Activated T-helper 1 cell treated with anti-CD3 and anti-CD28 coated beads, Interleukin-2, amount 50 U/mL, for 16 hours (primary cell): ENCODE results near the gene SLC15A2.

ENCODE experiments used
- DNase-seq, 2 donors: peaks; one replicate each; pipeline ENCODE4 v3.0.0-alpha.2; 2020; ENCODE audit warnings: low read depth in 1 of 2, low spot score in 1 of 2

The SLC15A2 gene

DNA sequence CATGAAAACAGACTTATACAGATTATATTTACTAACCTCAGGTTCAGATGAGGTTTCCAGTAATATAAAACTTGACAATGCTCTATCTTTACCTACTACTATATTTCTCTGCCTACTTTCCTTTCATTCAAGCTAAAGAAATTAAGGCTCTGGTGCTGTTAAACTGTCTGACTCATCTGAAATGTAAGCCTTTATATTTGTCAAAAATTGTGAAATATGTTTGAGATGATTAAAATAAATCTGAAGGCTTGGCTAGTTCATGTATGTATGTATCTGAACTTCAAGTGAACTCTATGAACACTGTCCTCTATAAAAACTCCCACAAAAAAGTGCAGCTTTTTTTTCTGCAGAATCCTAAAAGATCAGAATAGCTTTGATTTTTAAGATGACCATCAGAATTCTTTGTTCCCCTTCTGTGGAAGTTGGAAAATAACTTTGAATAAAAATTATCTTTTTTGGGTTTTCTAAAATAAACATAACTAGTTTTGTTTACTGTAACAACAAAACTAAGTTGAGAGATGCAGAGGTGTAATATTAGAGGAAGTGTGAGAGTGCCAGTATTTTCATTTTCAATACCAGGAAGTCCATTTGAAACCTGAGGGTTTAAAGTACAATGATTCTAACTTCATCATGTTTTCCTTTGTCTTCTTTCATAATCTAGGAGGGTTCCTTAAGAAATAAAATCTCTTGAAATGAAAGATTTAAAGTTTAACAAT is 85.7 kb downstream of the SLC15A2 start:
- DNase-seq, result no peak

DNA sequence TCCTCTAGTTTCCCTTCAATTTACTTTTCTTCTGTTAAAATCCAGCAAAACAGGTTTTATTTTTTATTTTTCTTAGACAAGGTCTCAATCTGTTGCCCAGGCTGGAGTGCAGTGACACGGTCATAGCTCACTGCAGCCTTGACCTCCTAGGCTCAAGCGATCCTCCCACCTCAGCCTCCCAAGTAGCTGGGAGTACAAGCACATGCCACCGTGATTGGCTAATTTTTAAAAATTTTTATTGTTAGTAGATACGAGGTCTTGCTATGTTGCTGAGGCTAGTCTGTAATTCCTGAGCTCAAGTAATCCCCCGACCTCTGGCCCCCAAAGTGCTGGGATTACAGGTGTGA is 86.2 kb downstream of the SLC15A2 start:
- DNase-seq, result no peak

DNA sequence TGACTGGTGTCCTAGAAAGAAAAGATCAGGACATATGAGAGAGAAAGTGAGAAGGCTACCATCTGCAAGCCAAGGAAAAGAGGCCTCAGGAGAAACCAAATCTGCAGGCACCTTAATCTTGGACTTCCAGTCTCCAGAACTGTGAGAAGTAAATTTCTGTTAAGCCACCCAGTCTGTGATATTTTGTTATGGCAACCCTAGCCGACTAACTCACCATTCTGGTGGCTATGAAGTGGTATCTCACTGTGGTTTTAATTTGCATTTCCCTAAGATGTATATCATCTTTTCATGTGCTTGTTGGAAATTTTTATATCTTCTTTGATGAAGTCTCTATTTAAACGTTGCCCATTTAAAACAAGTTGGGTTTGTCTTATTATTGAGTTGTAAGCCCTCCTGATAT is 87.3 kb downstream of the SLC15A2 start:
- DNase-seq, result no peak

DNA sequence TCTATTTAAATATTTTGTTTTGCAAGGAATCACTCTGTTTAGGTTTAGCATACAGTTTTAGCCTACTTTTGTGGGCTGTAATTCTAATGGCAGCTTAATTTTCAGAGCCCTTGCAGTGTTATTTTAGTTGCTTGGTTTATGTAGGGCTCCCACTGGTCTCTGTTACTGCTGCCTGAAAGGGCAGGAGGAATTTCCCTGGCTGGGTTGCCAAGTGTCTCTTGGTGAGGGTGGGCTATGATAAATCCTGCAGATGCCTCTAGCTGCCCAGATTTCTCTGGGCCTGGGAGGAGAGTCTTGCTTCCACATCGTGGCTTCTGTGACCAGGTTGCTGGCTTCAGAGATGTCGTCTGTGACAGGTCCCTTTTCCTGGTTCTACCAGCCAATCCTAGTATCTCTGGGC is 91.6 kb downstream of the SLC15A2 start:
- no peak for DNase-seq

DNA sequence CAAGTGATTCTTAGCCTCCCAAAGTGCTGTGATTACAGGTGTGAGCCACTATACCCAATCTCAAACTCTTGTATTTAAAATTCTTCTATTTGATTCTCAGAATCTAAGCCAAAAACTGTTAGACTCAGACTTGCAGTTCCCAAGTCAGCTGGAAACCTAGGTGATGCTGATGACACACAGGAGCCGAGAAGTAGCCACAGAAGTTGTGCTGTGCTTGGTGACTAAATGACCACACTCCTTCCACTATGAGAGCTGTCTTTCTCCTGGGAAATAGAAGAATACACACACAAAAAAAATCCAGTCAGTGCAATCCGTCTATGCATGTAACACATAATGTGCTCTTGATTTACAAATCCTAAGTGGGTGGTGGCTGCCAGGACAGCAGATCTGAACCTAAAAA is 93.9 kb downstream of the SLC15A2 start:
- no peak for DNase-seq

DNA sequence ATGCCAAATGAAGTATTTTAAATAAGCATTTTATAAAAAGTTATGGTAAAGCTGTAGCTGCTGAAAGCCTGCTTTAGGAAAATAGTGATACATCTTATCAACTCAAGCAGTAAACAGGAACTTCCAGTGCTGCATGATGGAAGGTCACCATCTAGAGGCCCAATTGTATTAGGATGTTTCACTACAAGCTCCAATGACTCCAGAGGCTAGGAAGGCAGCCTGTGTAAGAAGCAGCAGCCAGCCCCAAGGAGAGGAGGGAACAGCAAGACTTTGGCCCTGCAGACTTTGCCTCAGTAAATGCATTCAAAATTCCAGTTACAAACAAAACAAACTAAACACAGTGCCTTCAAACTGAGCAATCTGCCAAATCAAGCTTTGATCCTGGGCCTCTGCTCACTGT is 95.7 kb downstream of the SLC15A2 start:
- no peak for DNase-seq

DNA sequence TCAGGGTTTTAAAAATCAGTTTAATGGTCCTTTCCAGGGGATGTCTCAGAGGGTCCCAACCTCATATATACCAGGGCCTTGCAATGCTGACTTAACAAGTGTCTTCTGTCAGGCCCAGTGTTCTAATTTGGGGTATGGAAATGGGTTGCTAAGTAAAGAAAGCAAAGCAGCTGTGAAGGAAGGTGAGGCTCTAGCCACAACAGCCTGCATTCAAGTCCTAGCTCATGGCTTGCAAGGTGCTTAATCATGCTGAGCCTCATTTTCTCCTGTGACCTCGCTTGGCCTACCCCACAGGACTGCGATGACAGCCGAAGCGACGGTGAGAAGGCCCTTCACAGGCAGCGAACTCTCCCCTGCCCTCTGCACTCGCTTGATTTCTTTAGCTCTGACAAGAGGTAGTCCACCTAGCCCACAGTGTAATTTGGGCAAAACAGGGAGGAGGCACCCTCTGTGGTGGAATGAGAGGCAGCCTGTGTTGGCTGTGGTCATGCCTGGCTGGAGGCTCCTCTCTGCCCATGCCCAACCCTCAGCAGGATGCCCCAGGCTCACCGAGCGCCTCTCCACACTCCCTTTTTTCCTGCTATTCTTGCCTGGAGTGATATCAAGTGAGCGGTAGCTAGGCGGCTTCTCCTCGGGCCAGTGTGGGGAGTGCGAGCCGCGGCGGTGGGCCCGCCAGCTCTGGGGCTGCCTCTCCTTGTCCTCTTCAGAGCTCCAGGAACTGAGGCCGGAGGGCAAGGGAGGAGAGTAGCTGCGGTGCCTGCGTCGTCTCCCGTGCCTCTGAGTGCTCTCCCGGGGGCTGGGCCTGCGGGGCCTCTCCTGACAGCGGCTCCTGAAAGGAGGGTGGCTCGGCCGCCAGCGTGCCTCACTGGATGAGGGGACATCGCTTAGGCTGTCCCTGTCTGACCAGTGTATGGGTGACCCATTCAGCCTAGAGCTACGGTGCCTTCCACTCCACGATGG is 98.7 kb downstream of the SLC15A2 start:
- DNase-seq, result no peak
